CD14-positive monocyte (primary cell): ENCODE measurements around the gene ATP8A1. TPM values are rescaled to one million over a fixed set of nuclear protein-coding genes. Genes with fewer than 3 reads are reported as not detected.

Experiments
- DNase-seq, 3 donors: peaks; one replicate each; pipeline ENCODE4 v3.0.0-alpha.2; 2011 to 2022
- H2AFZ ChIP-seq: 2 replicates; pipeline ENCODE4 v1.6.0; 2012; ENCODE audit warnings: mild to moderate bottlenecking, low read depth, low read length, inconsistent platforms; ENCODE audit not compliant: insufficient read depth, poor library complexity, severe bottlenecking
- H3K27ac ChIP-seq, 2 donors: 1 replicate in 1 of 2; 2 replicates in 1 of 2; pipeline ENCODE4 v1.5.1; 2012 to 2013; ENCODE audit warnings: low read length in 2 of 2, control low read depth in 1 of 2, inconsistent platforms in 1 of 2, low read depth in 1 of 2, mild to moderate bottlenecking in 1 of 2
- H3K27me3 ChIP-seq, 2 donors: one replicate each; pipeline versions ENCODE4 v1.6.0 to v1.6.1; 2011 to 2013; ENCODE audit warnings: low read length in 2 of 2; ENCODE audit not compliant: control insufficient read depth in 2 of 2, insufficient read depth in 2 of 2
- H3K36me3 ChIP-seq, 2 donors: replicated peaks in 1 of 2; 1 replicate in 1 of 2; 2 replicates in 1 of 2; pipeline versions ENCODE4 v1.5.1 to v1.6.1; 2012 to 2013; ENCODE audit warnings: low read length in 2 of 2, control low read depth in 1 of 2, inconsistent platforms in 1 of 2, mild to moderate bottlenecking in 1 of 2; ENCODE audit not compliant: insufficient read depth in 2 of 2, control insufficient read depth in 1 of 2
- H3K4me1 ChIP-seq, 2 donors: 1 replicate in 1 of 2; 2 replicates in 1 of 2; pipeline versions ENCODE4 v1.5.1 to v1.6.1; 2012 to 2013; ENCODE audit warnings: low read length in 2 of 2, control low read depth in 1 of 2, inconsistent platforms in 1 of 2, mild to moderate bottlenecking in 1 of 2, moderate library complexity in 1 of 2; ENCODE audit not compliant: insufficient read depth in 2 of 2, control insufficient read depth in 1 of 2
- H3K4me2 ChIP-seq: replicated peaks from 2 replicates; pipeline ENCODE3; 2012; ENCODE audit warnings: low read length, moderate library complexity, mild to moderate bottlenecking; ENCODE audit not compliant: poor library complexity, severe bottlenecking; ENCODE audit errors: extremely low read depth
- H3K4me3 ChIP-seq, 3 experiments: fragments of 200-600 bp in 1 of 3; sonication (generic) in 1 of 3; replicated peaks in 1 of 3; 1 replicate in 2 of 3; 2 replicates in 1 of 3; pipeline ENCODE4 v1.5.1; 2011 to 2013; ENCODE audit warnings: low read length in 3 of 3, mild to moderate bottlenecking in 3 of 3, control low read depth in 2 of 3, low read depth in 2 of 3, inconsistent platforms in 1 of 3, moderate library complexity in 1 of 3
- H3K79me2 ChIP-seq: 2 replicates; pipeline ENCODE4 v1.6.0; 2012; ENCODE audit warnings: mild to moderate bottlenecking, control low read depth, inconsistent platforms, low read length, moderate library complexity; ENCODE audit not compliant: insufficient read depth
- H3K9ac ChIP-seq: 2 replicates; pipeline ENCODE4 v1.6.0; 2017; ENCODE audit warnings: low read length, mild to moderate bottlenecking; ENCODE audit not compliant: insufficient read depth, poor library complexity, severe bottlenecking
- H3K9me3 ChIP-seq, 2 donors: replicated peaks in 1 of 2; 1 replicate in 1 of 2; 2 replicates in 1 of 2; pipeline versions ENCODE4 v1.5.1 to v1.6.1; 2012 to 2013; ENCODE audit warnings: low read length in 2 of 2, control low read depth in 1 of 2; ENCODE audit not compliant: control insufficient read depth in 1 of 2, insufficient read depth in 1 of 2
- H4K20me1 ChIP-seq: 2 replicates; pipeline ENCODE4 v1.6.0; 2012; ENCODE audit warnings: mild to moderate bottlenecking, low read length, control low read depth, moderate library complexity; ENCODE audit not compliant: insufficient read depth
- H3K27ac Mint-ChIP-seq, 7 donors: one replicate each; pipeline ENCODE4 v1.8.0; 2020; ENCODE audit warnings: mild to moderate bottlenecking in 7 of 7, mixed read lengths in 7 of 7, moderate library complexity in 6 of 7, inconsistent platforms in 2 of 7
- H3K27me3 Mint-ChIP-seq, 3 donors: one replicate each; pipeline ENCODE4 v1.8.0; 2021 to 2022; ENCODE audit warnings: low read depth in 3 of 3, mild to moderate bottlenecking in 3 of 3, mixed read lengths in 3 of 3, moderate library complexity in 3 of 3, inconsistent platforms in 1 of 3
- H3K36me3 Mint-ChIP-seq, 2 donors: one replicate each; pipeline ENCODE4 v1.8.0; 2020; ENCODE audit warnings: mixed read lengths in 2 of 2, inconsistent platforms in 1 of 2, mild to moderate bottlenecking in 1 of 2
- H3K4me1 Mint-ChIP-seq: one replicate; pipeline ENCODE4 v1.8.0; 2020; ENCODE audit warnings: mild to moderate bottlenecking, mixed read lengths
- H3K4me3 Mint-ChIP-seq, 2 donors: one replicate each; pipeline ENCODE4 v1.8.0; 2020; ENCODE audit warnings: mild to moderate bottlenecking in 2 of 2, mixed read lengths in 2 of 2, moderate library complexity in 1 of 2
- H3K9me3 Mint-ChIP-seq, 7 donors: one replicate each; pipeline ENCODE4 v1.8.0; 2020 to 2022; ENCODE audit warnings: mixed read lengths in 7 of 7, mild to moderate bottlenecking in 6 of 7, moderate library complexity in 6 of 7, inconsistent platforms in 2 of 7
- CTCF ChIP-seq: fragments of 200-600 bp; IDR thresholded peaks from one replicate; pipeline ENCODE4 v1.8.0; 2022; ENCODE audit warnings: antibody characterized with exemption, mild to moderate bottlenecking
- WGBS: methylation state at CpG from one replicate; pipeline ENCODE4 v1.1.5; 2013; ENCODE audit warnings: missing lambda C conversion rate; ENCODE audit not compliant: insufficient coverage; 5-methylcytosine and 5-hydroxymethylcytosine counted together
- intact Hi-C, 2 donors: fragments of 100-400 bp; cut with micrococcal nuclease; formaldehyde crosslinking; loops; one replicate each; pipeline versions ENCODE4 v1.15.0 to v1.15.1; 2023
- polyA plus RNA-seq, 3 donors: library from polyadenylated mRNA; depleted of rRNA in 1 of 3; unstranded in 2 of 3; stranded (reverse) in 1 of 3; fragments of 300-500 nt in 2 of 3; fragments of >200 nt in 1 of 3; fragmentation: Illumina TruSeq in 2 of 3; gene quantifications; 1 replicate in 2 of 3; 2 replicates in 1 of 3; pipeline ENCODE4 v1.2.3, GENCODE V29; 2012 to 2021

The ATP8A1 gene
- polyA plus RNA-seq, 3 donors, result 2.2 to 10.8 (median 3.2) TPM

GRCh38 chr4:42410446-42410845 is 246.5 kb downstream of the ATP8A1 start:
- intact Hi-C loops, result no loop called here
- Histone ChIP-seq H3K36me3 (peaks cover 0 to 17% of the 10 kb centered on the region in 2 donors), H3K79me2 (no peaks in the 10 kb centered on the region), H3K9ac (no peak overlapping the region), H3K4me2 (no peak overlapping the region), H3K4me1 (no peaks in the 10 kb centered on the region), H3K4me3 (no peak overlapping the region), H2AFZ (no peak overlapping the region), H3K27ac (no peak overlapping the region), H4K20me1 (no peaks in the 10 kb centered on the region), H3K27me3 (no peaks in the 10 kb centered on the region), H3K9me3 (no peaks in the 10 kb centered on the region)
- Mint-ChIP-seq H3K27me3 (no peaks in the 10 kb centered on the region), H3K9me3 (no peaks in the 10 kb centered on the region), H3K27ac (no peak overlapping the region), H3K4me1 (no peaks in the 10 kb centered on the region), H3K4me3 (no peak overlapping the region), H3K36me3 (peaks cover 11 to 25% of the 10 kb centered on the region in 2 donors)
- DNase-seq, result no peak
- no peak for TF ChIP-seq CTCF
- WGBS, result 100% methylated on average over 1 of the region's 3 CpGs

- H3K27me3 Mint-ChIP-seq, result peaks cover 30 to 38% (median 37%) of the 10 kb centered on the region in 3 donors
- H3K79me2 ChIP-seq, result no peaks in the 10 kb centered on the region
- H4K20me1 ChIP-seq, result no peaks in the 10 kb centered on the region
- H3K9me3 Mint-ChIP-seq, result peaks cover 0 to 4% (median 0%) of the 10 kb centered on the region in 7 donors
- no peak overlapping the region for H3K4me2 ChIP-seq
- H3K9me3 ChIP-seq, result peaks cover 0 to 13% of the 10 kb centered on the region in 2 donors
- 67% methylated on average over 2 of the region's 6 CpGs for WGBS
- H3K4me1 ChIP-seq, result peaks cover 0 to under 1% of the 10 kb centered on the region in 2 donors
- H3K36me3 Mint-ChIP-seq, result no peaks in the 10 kb centered on the region
- no peak overlapping the region for H3K9ac ChIP-seq
- no peak for DNase-seq
- peaks cover 2% of the 10 kb centered on the region for H3K4me1 Mint-ChIP-seq
- peaks cover 25 to 40% of the 10 kb centered on the region in 2 donors for H3K27me3 ChIP-seq
- no peak overlapping the region for H2AFZ ChIP-seq
- no peak for TF ChIP-seq CTCF
- intact Hi-C loops, result no loop called here
- no peaks in the 10 kb centered on the region for H3K36me3 ChIP-seq
- H3K27ac Mint-ChIP-seq, result no peak overlapping the region
- H3K4me3 Mint-ChIP-seq, result no peak overlapping the region
- H3K27ac ChIP-seq, result no peak overlapping the region
- no peak overlapping the region for H3K4me3 ChIP-seq
These were observed 252.9 kb downstream of the ATP8A1 start for GRCh38 chr4:42404001-42404400.
